Measurements from ENCODE around the gene GXYLT1. TPM values are rescaled to one million over a fixed set of nuclear protein-coding genes. Genes with fewer than 3 reads are reported as not detected.

GXYLT1 gene
- total and polyA plus RNA-seq, 2 experiments from 2014 or later = 3.9 to 13.4 TPM

DNA sequence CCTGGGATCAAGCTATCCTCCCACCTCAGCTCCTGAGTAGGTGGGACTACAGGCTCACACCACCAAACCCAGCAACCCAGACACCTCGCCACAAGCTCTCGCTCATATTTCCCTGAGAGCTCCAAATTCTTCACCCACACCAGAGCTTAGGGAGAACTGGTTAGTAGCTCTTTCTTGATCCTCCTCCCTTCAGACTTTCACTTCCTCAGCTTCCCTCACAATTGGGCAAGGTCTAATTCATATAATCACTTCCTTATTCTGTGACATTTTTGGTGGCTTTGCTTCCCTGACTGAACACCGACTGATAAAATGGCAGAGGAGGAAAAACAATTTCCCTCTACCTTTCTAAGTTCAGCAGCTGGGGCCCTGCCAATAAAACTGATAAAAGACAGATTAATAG, 88.5 kb downstream of the GXYLT1 start:
- no peak overlapping the region for H3K4me2 ChIP-seq
- no peak overlapping the region for H2AFZ ChIP-seq
- peaks cover 15% of the 10 kb centered on the region for H3K9me3 Mint-ChIP-seq
- H3K4me3 Mint-ChIP-seq = no peak overlapping the region
- no peak overlapping the region for H3K27ac Mint-ChIP-seq
- ATAC-seq (no peak), DNase-seq (ENCODE audit: low spot score) (no peak)
- no peaks in the 10 kb centered on the region for H3K9me2 ChIP-seq (ENCODE audit: insufficient read depth)
- H3K27me3 ChIP-seq (ENCODE audit: insufficient read depth) = no peaks in the 10 kb centered on the region
- no peak overlapping the region for H3K27ac ChIP-seq (ENCODE audit: low read depth)
- H3K27me3 Mint-ChIP-seq (ENCODE audit: insufficient read depth, low read depth, poor library complexity) = peaks cover 1% of the 10 kb centered on the region
- no peaks in the 10 kb centered on the region for H3K4me1 Mint-ChIP-seq
- H3K36me3 ChIP-seq (ENCODE audit: insufficient read depth) = no peaks in the 10 kb centered on the region
- H4K20me1 ChIP-seq (replicated peaks; ENCODE audit: insufficient read depth) = no peaks in the 10 kb centered on the region
- H3K4me1 ChIP-seq (ENCODE audit: insufficient read depth) = no peaks in the 10 kb centered on the region
- H3K36me3 Mint-ChIP-seq (ENCODE audit: low read depth) = peaks cover 7% of the 10 kb centered on the region; the same call in 2 of the 3 replicates
- H3K79me2 ChIP-seq (replicated peaks; ENCODE audit: insufficient read depth) = no peaks in the 10 kb centered on the region
- TF ChIP-seq CTCF (conservative IDR thresholded peaks at IDR 0.05; ENCODE audit: low read depth in 2 of 2) (no peak), ZNF462 (CRISPR knock-in tag; IDR thresholded peaks at IDR 0.05) (no peak), POLR2AphosphoS5 (IDR thresholded peaks at IDR 0.05; ENCODE audit: low read depth) (no peak)
- TF ChIP-seq, protein P1, sequence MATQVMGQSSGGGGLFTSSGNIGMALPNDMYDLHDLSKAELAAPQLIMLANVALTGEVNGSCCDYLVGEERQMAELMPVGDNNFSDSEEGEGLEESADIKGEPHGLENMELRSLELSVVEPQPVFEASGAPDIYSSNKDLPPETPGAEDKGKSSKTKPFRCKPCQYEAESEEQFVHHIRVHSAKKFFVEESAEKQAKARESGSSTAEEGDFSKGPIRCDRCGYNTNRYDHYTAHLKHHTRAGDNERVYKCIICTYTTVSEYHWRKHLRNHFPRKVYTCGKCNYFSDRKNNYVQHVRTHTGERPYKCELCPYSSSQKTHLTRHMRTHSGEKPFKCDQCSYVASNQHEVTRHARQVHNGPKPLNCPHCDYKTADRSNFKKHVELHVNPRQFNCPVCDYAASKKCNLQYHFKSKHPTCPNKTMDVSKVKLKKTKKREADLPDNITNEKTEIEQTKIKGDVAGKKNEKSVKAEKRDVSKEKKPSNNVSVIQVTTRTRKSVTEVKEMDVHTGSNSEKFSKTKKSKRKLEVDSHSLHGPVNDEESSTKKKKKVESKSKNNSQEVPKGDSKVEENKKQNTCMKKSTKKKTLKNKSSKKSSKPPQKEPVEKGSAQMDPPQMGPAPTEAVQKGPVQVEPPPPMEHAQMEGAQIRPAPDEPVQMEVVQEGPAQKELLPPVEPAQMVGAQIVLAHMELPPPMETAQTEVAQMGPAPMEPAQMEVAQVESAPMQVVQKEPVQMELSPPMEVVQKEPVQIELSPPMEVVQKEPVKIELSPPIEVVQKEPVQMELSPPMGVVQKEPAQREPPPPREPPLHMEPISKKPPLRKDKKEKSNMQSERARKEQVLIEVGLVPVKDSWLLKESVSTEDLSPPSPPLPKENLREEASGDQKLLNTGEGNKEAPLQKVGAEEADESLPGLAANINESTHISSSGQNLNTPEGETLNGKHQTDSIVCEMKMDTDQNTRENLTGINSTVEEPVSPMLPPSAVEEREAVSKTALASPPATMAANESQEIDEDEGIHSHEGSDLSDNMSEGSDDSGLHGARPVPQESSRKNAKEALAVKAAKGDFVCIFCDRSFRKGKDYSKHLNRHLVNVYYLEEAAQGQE (IDR thresholded peaks at IDR 0.05; ENCODE audit: unreplicated experiment) = no peak
- no peak overlapping the region for H3K4me3 ChIP-seq
- H3F3A ChIP-seq (replicated peaks; ENCODE audit: low read depth) = no peaks in the 10 kb centered on the region
